ENCODE results near the gene FAM3A.

The FAM3A gene

GRCh38 chrX:154534526-154535322, 18.7 kb upstream of the FAM3A start:
- peak; percentile 61 to 92 (median 87) for DNase-seq

GRCh38 chrX:154532690-154533089, 16.7 kb upstream of the FAM3A start:
- no peak for DNase-seq

GRCh38 chrX:154531626-154532025, 15.6 kb upstream of the FAM3A start:
- no peak for DNase-seq

- no peak for DNase-seq
Observed at GRCh38 chrX:154530286-154530685, 14.3 kb upstream of the FAM3A start.

- DNase-seq = no peak
Observed at GRCh38 chrX:154529206-154529612, 13.2 kb upstream of the FAM3A start.

GRCh38 chrX:154526901-154527675, 11.1 kb upstream of the FAM3A start:
- DNase-seq = peak; percentile 11 to 47 (median 31)

GRCh38 chrX:154525606-154526490, 9.8 kb upstream of the FAM3A start:
- peak in 1 of 6 experiments; percentile 5 for DNase-seq

- no peak for DNase-seq
Observed at GRCh38 chrX:154519389-154519788, 3.4 kb upstream of the FAM3A start.

- no peak for DNase-seq
Observed at GRCh38 chrX:154517101-154517781, 1.2 kb upstream of the FAM3A start.

- DNase-seq = peak in 3 of 6 experiments; percentile 6 to 70 (median 20)
Observed at GRCh38 chrX:154516656-154517100, 646 bp upstream of the FAM3A start.

- DNase-seq = peak in 2 of 6 experiments; percentile 6 to 27
Observed at GRCh38 chrX:154515090-154515965, 704 bp downstream of the FAM3A start.

- no peak for DNase-seq
Observed at GRCh38 chrX:154513716-154514115, 2.3 kb downstream of the FAM3A start.

GRCh38 chrX:154512879-154513553, 3.0 kb downstream of the FAM3A start:
- DNase-seq = no peak

- no peak for DNase-seq
Observed at GRCh38 chrX:154511761-154512160, 4.3 kb downstream of the FAM3A start.

- DNase-seq = no peak
Observed at GRCh38 chrX:154509455-154509854, 6.6 kb downstream of the FAM3A start.

- no peak for DNase-seq
Observed at GRCh38 chrX:154508384-154508745, 7.7 kb downstream of the FAM3A start.

- DNase-seq = no peak
Observed at GRCh38 chrX:154507673-154508383, 8.2 kb downstream of the FAM3A start.

GRCh38 chrX:154506483-154507332, 9.3 kb downstream of the FAM3A start:
- no peak for DNase-seq

- no peak for DNase-seq
Observed at GRCh38 chrX:154505734-154506133, 10.3 kb downstream of the FAM3A start.

Data from stimulated activated naive CD4-positive, alpha-beta T cell (primary cell).